ENCODE data around the gene ALDH1L1. TPM values are rescaled to one million over a fixed set of nuclear protein-coding genes. Genes with fewer than 3 reads are reported as not detected.

Gene ALDH1L1
- total and polyA plus RNA-seq, 2 experiments from 2014 or later, result 1.0 to 1.3 TPM

GRCh38 chr3:126124896-126125295 is 55.5 kb downstream of the ALDH1L1 start:
- H3K4me1 ChIP-seq (ENCODE audit: insufficient read depth), result no peaks in the 10 kb centered on the region; the same call in 1 of the 2 replicates
- Mint-ChIP-seq H3K36me3 (ENCODE audit: low read depth) (no peaks in the 10 kb centered on the region), H3K27me3 (ENCODE audit: insufficient read depth, low read depth, poor library complexity) (peaks cover 12% of the 10 kb centered on the region), H3K27ac (no peak overlapping the region), H3K9me3 (no peaks in the 10 kb centered on the region), H3K4me3 (no peak overlapping the region), H3K4me1 (peaks cover 20% of the 10 kb centered on the region)
- H3K79me2 ChIP-seq (replicated peaks; ENCODE audit: insufficient read depth), result no peaks in the 10 kb centered on the region
- H3K27me3 ChIP-seq (ENCODE audit: insufficient read depth), result no peaks in the 10 kb centered on the region
- no peak overlapping the region for H2AFZ ChIP-seq
- TF ChIP-seq EZH2 (IDR thresholded peaks at IDR 0.05; ENCODE audit: low read depth, unreplicated experiment) (no peak), EZH2phosphoT487 (IDR thresholded peaks at IDR 0.05; ENCODE audit: unreplicated experiment) (no peak), ZNF114 (CRISPR knock-in tag; IDR thresholded peaks at IDR 0.05) (no peak), NANOG (IDR thresholded peaks at IDR 0.05; ENCODE audit: borderline replicate concordance) (no peak), ZNF331 (CRISPR knock-in tag; IDR thresholded peaks at IDR 0.05; ENCODE audit: low read depth) (no peak), ZNF462 (CRISPR knock-in tag; IDR thresholded peaks at IDR 0.05) (no peak), STAT1 (IDR thresholded peaks at IDR 0.05; ENCODE audit: unreplicated experiment) (no peak)
- TF ChIP-seq, protein P1, sequence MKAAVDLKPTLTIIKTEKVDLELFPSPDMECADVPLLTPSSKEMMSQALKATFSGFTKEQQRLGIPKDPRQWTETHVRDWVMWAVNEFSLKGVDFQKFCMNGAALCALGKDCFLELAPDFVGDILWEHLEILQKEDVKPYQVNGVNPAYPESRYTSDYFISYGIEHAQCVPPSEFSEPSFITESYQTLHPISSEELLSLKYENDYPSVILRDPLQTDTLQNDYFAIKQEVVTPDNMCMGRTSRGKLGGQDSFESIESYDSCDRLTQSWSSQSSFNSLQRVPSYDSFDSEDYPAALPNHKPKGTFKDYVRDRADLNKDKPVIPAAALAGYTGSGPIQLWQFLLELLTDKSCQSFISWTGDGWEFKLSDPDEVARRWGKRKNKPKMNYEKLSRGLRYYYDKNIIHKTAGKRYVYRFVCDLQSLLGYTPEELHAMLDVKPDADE (IDR thresholded peaks at IDR 0.05), result no peak
- TF ChIP-seq, protein P2, sequence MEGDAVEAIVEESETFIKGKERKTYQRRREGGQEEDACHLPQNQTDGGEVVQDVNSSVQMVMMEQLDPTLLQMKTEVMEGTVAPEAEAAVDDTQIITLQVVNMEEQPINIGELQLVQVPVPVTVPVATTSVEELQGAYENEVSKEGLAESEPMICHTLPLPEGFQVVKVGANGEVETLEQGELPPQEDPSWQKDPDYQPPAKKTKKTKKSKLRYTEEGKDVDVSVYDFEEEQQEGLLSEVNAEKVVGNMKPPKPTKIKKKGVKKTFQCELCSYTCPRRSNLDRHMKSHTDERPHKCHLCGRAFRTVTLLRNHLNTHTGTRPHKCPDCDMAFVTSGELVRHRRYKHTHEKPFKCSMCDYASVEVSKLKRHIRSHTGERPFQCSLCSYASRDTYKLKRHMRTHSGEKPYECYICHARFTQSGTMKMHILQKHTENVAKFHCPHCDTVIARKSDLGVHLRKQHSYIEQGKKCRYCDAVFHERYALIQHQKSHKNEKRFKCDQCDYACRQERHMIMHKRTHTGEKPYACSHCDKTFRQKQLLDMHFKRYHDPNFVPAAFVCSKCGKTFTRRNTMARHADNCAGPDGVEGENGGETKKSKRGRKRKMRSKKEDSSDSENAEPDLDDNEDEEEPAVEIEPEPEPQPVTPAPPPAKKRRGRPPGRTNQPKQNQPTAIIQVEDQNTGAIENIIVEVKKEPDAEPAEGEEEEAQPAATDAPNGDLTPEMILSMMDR (conservative IDR thresholded peaks at IDR 0.05; ENCODE audit: low read depth in 2 of 2), result no peak
- H3K9me2 ChIP-seq (ENCODE audit: insufficient read depth), result no peaks in the 10 kb centered on the region
- H3K4me2 ChIP-seq, result no peak overlapping the region
- H3F3A ChIP-seq (replicated peaks; ENCODE audit: low read depth), result no peaks in the 10 kb centered on the region
- ATAC-seq (no peak), DNase-seq (ENCODE audit: low spot score) (no peak)
- no peaks in the 10 kb centered on the region for H4K20me1 ChIP-seq (replicated peaks; ENCODE audit: insufficient read depth)
- no peaks in the 10 kb centered on the region for H3K36me3 ChIP-seq (ENCODE audit: insufficient read depth)
- no peak overlapping the region for H3K4me3 ChIP-seq
- H3K27ac ChIP-seq (ENCODE audit: low read depth), result no peak overlapping the region
